Epithelial cell of esophagus (primary cell): Measurements from ENCODE around the gene EDN1.
"Not testable (repeated sequence)": the region's sequence is repeated elsewhere in the genome, so short reads cannot be mapped to it uniquely, and the experiment has no call there.

ENCODE experiments used
- DNase-seq: peaks from one replicate; pipeline ENCODE4 v3.0.0; 2010; ENCODE audit warnings: low read depth
- H3K4me3 ChIP-seq: 2 replicates; pipeline ENCODE4 v1.5.1; 2011; ENCODE audit warnings: mild to moderate bottlenecking, low read length, control low read depth
- TF ChIP-seq, protein P1 (sequence below): IDR thresholded peaks from 2 replicates; pipeline ENCODE4 v1.5.1; 2011; ENCODE audit warnings: low read depth, mild to moderate bottlenecking, low read length, control low read depth, inconsistent platforms; ENCODE audit not compliant: insufficient read depth; ENCODE audit errors: missing control alignments

Gene EDN1

DNA sequence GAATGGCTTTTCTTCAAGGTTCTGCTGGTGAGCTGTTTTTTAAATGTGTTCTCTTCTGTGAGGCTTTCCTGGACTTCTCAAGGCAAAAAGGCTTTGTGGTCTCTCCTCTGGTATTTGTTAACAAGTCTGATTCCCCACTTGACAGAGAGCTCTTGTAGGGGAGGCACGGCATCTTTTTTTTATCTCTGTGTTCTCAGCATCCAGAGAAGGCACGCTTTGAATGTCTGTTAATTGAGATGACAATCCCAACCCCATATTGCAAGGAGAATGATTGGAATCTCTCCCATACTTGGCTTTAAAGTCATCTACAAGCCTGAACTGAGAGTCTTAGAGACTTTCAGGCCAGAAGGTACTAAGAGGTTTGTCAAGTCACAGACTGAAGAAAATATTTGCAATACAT lies 22.6 kb downstream of the EDN1 start:
- TF ChIP-seq, protein P1, sequence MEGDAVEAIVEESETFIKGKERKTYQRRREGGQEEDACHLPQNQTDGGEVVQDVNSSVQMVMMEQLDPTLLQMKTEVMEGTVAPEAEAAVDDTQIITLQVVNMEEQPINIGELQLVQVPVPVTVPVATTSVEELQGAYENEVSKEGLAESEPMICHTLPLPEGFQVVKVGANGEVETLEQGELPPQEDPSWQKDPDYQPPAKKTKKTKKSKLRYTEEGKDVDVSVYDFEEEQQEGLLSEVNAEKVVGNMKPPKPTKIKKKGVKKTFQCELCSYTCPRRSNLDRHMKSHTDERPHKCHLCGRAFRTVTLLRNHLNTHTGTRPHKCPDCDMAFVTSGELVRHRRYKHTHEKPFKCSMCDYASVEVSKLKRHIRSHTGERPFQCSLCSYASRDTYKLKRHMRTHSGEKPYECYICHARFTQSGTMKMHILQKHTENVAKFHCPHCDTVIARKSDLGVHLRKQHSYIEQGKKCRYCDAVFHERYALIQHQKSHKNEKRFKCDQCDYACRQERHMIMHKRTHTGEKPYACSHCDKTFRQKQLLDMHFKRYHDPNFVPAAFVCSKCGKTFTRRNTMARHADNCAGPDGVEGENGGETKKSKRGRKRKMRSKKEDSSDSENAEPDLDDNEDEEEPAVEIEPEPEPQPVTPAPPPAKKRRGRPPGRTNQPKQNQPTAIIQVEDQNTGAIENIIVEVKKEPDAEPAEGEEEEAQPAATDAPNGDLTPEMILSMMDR: no peak
- no peak for DNase-seq
- H3K4me3 ChIP-seq: no peak overlapping the region

DNA sequence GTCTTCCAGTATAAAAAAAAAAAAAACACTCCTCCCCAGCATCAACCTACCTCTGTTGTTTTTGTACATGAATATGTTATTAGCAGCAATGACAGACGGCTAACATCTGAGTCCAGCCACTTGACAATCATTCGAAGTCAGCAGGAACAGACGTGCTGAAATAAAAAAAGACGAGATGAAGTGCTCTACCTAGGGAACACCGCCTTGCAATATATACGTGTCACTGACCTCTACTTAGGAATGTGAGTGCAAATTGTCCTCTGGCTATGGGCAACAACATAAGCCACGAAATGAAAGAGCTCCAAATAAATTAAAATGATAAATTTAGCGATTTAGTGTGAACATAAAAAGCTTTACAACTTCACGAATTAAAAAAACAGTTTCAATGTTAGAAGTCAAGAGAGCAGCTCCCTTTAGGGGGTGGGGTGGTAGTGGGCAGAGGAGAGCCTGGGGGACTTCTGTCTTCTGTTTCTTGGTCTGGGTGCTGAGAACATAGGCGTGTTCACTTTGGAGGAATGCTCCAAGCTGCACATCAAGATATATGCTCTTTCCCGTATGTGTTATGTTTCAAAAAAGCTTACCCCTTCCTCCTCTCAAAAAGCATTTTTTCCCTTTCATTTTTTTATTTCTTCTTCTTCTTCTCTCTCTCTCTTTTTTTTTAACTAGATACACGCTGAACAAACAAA lies 23.3 kb downstream of the EDN1 start:
- peak; percentile 49 for DNase-seq
- H3K4me3 ChIP-seq: peak overlapping the region; percentile 13
- TF ChIP-seq, protein P1: no peak

DNA sequence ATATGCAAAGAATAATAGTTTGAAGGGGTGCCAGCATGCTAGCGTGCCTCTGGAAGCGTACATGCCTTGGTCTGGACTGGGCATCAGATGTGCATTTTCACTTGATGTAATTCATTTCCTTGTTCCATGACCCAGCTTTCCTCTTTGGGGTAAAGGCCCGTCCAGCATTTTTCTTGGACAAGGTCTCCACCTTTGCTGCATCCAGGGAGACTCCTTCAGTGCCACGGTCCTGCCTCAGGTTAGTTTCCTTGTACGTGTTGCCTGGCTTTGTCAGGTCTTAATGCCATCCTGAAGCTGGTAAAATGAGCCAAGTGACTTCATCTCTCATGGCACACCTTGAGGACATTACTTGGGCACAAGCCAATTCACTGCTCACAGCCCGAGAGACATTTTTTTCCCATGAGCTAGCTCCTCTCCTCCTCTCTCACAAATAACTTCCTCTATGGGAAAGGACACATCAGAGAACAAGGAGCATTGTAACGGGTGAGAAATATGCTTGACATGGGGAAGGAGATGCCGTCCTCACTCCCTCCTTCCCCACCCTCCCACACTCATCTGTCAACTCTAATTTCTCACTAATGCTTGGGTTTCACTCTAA lies 23.9 kb downstream of the EDN1 start:
- DNase-seq: peak; percentile 99
- H3K4me3 ChIP-seq: peak overlapping the region; percentile 13
- TF ChIP-seq, protein P1: no peak

DNA sequence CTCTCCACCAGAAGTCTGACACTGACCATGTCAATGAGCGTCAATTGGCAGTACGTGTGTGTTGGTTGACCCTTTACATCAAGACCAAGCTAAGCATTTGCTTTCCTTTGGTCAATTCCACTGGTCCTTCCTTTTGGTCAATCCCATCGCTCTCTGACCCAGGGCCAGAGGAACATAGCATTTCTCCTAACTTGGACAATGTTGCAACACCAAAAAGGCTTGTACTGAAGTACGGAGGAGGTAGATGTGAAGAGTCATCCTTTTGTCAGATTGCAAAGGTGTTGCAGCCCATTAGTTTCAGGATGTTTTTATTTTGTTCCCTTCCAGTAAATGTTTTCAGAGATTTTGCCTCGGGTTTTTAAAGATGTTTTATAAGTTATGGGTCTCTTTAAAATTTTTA lies 24.6 kb downstream of the EDN1 start:
- H3K4me3 ChIP-seq: no peak overlapping the region
- DNase-seq: peak; percentile 78
- TF ChIP-seq, protein P1: no peak

DNA sequence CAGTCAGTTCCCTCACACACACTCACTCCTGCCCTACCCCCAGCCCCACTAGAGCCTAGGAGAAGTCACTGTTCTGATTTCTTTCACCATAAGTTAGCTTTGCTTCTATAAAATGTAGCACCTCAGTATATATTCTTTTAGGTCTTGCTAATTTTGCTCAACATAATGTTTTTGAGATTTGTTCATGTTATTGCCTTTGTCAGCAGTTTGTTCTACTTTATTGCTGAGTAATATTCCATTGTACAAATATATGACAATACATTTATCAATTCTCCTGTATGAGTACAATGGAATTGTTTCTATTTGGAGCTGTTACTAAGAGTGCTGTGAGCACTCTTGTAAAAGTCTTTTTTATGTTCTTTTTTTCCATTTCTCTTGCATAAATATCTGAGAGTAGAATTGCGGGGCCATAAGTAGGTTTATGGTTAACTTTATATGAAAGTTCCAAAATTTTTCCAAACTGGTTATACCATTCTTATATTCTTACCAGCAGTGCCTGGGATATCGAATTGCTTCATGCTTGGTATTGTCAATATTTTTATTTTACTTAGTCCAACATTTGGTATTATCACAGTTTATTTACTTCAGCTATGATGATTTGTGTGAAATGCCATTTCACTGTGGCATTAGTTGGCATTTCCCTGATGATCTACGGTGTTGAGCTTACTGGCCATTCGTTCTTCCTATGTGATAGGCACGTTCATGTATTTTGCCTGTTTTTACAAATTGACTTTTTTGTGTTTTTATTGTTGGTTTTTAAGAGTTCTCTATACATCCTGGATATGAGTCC lies 25.3 kb downstream of the EDN1 start:
- TF ChIP-seq, protein P1: no peak
- DNase-seq: no peak

DNA sequence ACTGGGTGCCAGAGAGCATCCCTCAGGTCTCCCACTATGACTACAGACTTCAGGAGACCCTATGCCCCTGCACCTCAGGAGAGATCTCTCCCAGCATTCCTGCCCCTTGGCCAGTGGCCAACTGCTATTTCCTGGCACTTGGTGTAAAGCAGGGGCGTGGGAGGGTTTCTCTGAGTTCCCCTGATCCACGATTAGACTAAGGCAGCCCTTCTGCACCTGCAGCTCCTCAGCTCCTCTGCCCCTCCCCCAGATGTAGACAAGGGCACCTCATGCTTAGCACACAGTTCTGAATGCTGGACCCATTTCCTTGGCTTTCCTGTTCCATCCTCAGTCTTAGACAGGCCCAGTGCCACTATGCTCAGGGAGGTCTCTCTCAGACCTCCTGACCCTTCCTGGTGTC lies 28.6 kb downstream of the EDN1 start:
- no peak overlapping the region for H3K4me3 ChIP-seq
- no peak for DNase-seq
- TF ChIP-seq, protein P1: no peak

More for the DNA sequence above, 25.3 kb downstream of the EDN1 start:
- no peak overlapping the region for H3K4me3 ChIP-seq

DNA sequence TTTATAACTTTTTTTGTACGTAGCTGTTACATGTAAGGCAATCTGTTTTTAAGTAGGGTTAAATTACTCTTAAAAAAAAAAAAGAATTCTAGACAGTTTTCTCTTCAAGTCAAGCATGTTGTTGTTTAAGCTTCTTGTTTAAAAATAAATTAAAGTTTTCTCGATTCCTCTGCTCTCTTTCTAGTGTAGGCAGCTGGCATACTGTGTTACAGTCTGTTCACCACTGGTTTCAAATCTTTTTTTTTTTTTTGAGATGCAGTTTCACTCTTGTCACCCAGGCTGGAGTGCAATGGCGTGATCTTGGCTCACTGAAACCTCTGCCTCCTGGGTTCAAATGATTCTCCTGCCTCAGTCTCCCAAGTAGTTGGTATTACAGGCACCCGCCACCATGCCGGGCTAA lies 29.9 kb downstream of the EDN1 start:
- not testable (repeated sequence) for H3K4me3 ChIP-seq, DNase-seq
